Trophoblast cell (in vitro differentiated cells and primary cell): Measurements from ENCODE around the gene UBA1.

Source experiments
- DNase-seq, 2 donors: peaks; one replicate each; pipeline ENCODE4 v3.0.0-alpha.2; 2016
- H2AFZ ChIP-seq: 2 replicates; pipeline ENCODE4 v1.6.1; 2013; ENCODE audit warnings: low read length, moderate library complexity, mild to moderate bottlenecking; ENCODE audit not compliant: insufficient read depth, poor library complexity
- H2AK5ac ChIP-seq: 2 replicates; pipeline ENCODE4 v1.6.1; 2013; ENCODE audit warnings: mild to moderate bottlenecking, low read length
- H2BK120ac ChIP-seq: 2 replicates; pipeline ENCODE4 v1.6.1; 2013; ENCODE audit warnings: low read length, mild to moderate bottlenecking, moderate library complexity; ENCODE audit not compliant: insufficient read depth, poor library complexity
- H2BK12ac ChIP-seq: 2 replicates; pipeline ENCODE4 v1.6.1; 2013; ENCODE audit warnings: mild to moderate bottlenecking, low read length, moderate library complexity
- H2BK5ac ChIP-seq: 2 replicates; pipeline ENCODE4 v1.6.1; 2013; ENCODE audit warnings: low read length, low read depth, moderate library complexity, mild to moderate bottlenecking; ENCODE audit not compliant: poor library complexity
- H3K14ac ChIP-seq: 2 replicates; pipeline ENCODE4 v1.6.1; 2013; ENCODE audit warnings: mild to moderate bottlenecking, low read length
- H3K18ac ChIP-seq: 2 replicates; pipeline ENCODE4 v1.6.1; 2013; ENCODE audit warnings: mild to moderate bottlenecking, low read length
- H3K23ac ChIP-seq: 2 replicates; pipeline ENCODE4 v1.6.1; 2013; ENCODE audit warnings: low read length
- H3K27ac ChIP-seq: 2 replicates; pipeline ENCODE4 v1.5.1; 2013; ENCODE audit warnings: low read depth, mild to moderate bottlenecking, inconsistent platforms, low read length, moderate library complexity
- H3K27me3 ChIP-seq: 2 replicates; pipeline ENCODE4 v1.6.1; 2013; ENCODE audit warnings: inconsistent platforms, mild to moderate bottlenecking, low read length, moderate library complexity; ENCODE audit not compliant: insufficient read depth
- H3K36me3 ChIP-seq, 2 experiments: 1 replicate in 1 of 2; 2 replicates in 1 of 2; pipeline ENCODE4 v1.6.1; 2013; ENCODE audit warnings: low read length in 2 of 2, mild to moderate bottlenecking in 2 of 2, moderate library complexity in 1 of 2; ENCODE audit not compliant: insufficient read depth in 2 of 2, control insufficient read depth in 1 of 2
- H3K4ac ChIP-seq: 2 replicates; pipeline ENCODE4 v1.6.1; 2013; ENCODE audit warnings: low read depth, mild to moderate bottlenecking, low read length, moderate library complexity
- H3K4me1 ChIP-seq, 2 experiments: 1 replicate in 1 of 2; 2 replicates in 1 of 2; pipeline ENCODE4 v1.6.1; 2013; ENCODE audit warnings: low read length in 2 of 2, mild to moderate bottlenecking in 2 of 2, moderate library complexity in 1 of 2; ENCODE audit not compliant: insufficient read depth in 2 of 2, control insufficient read depth in 1 of 2
- H3K4me2 ChIP-seq: 2 replicates; pipeline ENCODE4 v1.6.1; 2013; ENCODE audit warnings: inconsistent platforms, mild to moderate bottlenecking, low read length, moderate library complexity
- H3K4me3 ChIP-seq: 2 replicates; pipeline ENCODE4 v1.5.1; 2013; ENCODE audit warnings: mild to moderate bottlenecking, low read depth, low read length, inconsistent platforms
- H3K79me1 ChIP-seq: one replicate; pipeline ENCODE4 v1.6.1; 2013; ENCODE audit warnings: low read length
- H3K79me2 ChIP-seq: 2 replicates; pipeline ENCODE4 v1.6.1; 2013; ENCODE audit warnings: low read length, mild to moderate bottlenecking; ENCODE audit not compliant: control insufficient read depth, insufficient read depth, poor library complexity
- H3K9ac ChIP-seq: 2 replicates; pipeline ENCODE4 v1.6.1; 2013; ENCODE audit warnings: mild to moderate bottlenecking, low read length
- H3K9me3 ChIP-seq: 2 replicates; pipeline ENCODE4 v1.6.1; 2013; ENCODE audit warnings: low read depth, mild to moderate bottlenecking, control low read depth, inconsistent platforms, low read length; ENCODE audit not compliant: insufficient read depth
- H4K12ac ChIP-seq: 2 replicates; pipeline ENCODE4 v1.6.1; 2013; ENCODE audit warnings: low read depth, mild to moderate bottlenecking, low read length, moderate library complexity
- H4K8ac ChIP-seq: 2 replicates; pipeline ENCODE4 v1.6.1; 2013; ENCODE audit warnings: low read depth, mild to moderate bottlenecking, low read length, moderate library complexity
- H4K91ac ChIP-seq: one replicate; pipeline ENCODE4 v1.6.1; 2013; ENCODE audit warnings: low read depth, mild to moderate bottlenecking, low read length, moderate library complexity
- WGBS: extraction: QIAGEN DNeasy Blood & Tissue Kit; methylation state at CpG from one replicate; pipeline ENCODE4 v1.1.7; 2013; ENCODE audit warnings: missing lambda C conversion rate; ENCODE audit not compliant: insufficient read length, insufficient coverage; ENCODE audit errors: extremely low coverage; 5-methylcytosine and 5-hydroxymethylcytosine counted together

UBA1 gene

GRCh38 chrX:47240619-47241018 lies 47.0 kb downstream of the UBA1 start:
- H3K36me3 ChIP-seq, result peaks cover 49 to 55% of the 10 kb centered on the region in 2 experiments
- no peaks in the 10 kb centered on the region for H3K4me1 ChIP-seq
- WGBS, result no CpG with 5 or more reads among the region's 7 CpGs
- no peaks in the 10 kb centered on the region for H3K9me3 ChIP-seq
- no peak overlapping the region for H2AFZ ChIP-seq
- H3K4ac ChIP-seq, result no peak overlapping the region
- no peak overlapping the region for H3K9ac ChIP-seq
- DNase-seq, result no peak
- H4K8ac ChIP-seq, result no peak overlapping the region
- H3K27me3 ChIP-seq, result no peaks in the 10 kb centered on the region
- no peak overlapping the region for H4K12ac ChIP-seq
- H3K27ac ChIP-seq, result no peak overlapping the region
- no peaks in the 10 kb centered on the region for H3K79me2 ChIP-seq
- no peak overlapping the region for H3K23ac ChIP-seq
- H3K14ac ChIP-seq, result no peak overlapping the region
- no peak overlapping the region for H3K4me2 ChIP-seq
- no peak overlapping the region for H2BK120ac ChIP-seq
- no peak overlapping the region for H3K4me3 ChIP-seq
- H2AK5ac ChIP-seq, result no peak overlapping the region
- no peak overlapping the region for H3K18ac ChIP-seq
- no peaks in the 10 kb centered on the region for H3K79me1 ChIP-seq
- no peak overlapping the region for H2BK5ac ChIP-seq
- H4K91ac ChIP-seq, result no peak overlapping the region
- no peak overlapping the region for H2BK12ac ChIP-seq

- H3K23ac ChIP-seq, result no peak overlapping the region
- peaks cover 49 to 60% of the 10 kb centered on the region in 2 experiments for H3K36me3 ChIP-seq
- no peaks in the 10 kb centered on the region for H3K4me1 ChIP-seq
- no peak overlapping the region for H3K14ac ChIP-seq
- H4K8ac ChIP-seq, result no peak overlapping the region
- no peaks in the 10 kb centered on the region for H3K27me3 ChIP-seq
- H3K9me3 ChIP-seq, result no peaks in the 10 kb centered on the region
- H2AFZ ChIP-seq, result no peak overlapping the region
- H3K79me2 ChIP-seq, result no peaks in the 10 kb centered on the region
- no peak overlapping the region for H2AK5ac ChIP-seq
- H4K91ac ChIP-seq, result no peak overlapping the region
- no peak overlapping the region for H4K12ac ChIP-seq
- H3K4me3 ChIP-seq, result no peak overlapping the region
- no peak overlapping the region for H2BK12ac ChIP-seq
- H3K9ac ChIP-seq, result no peak overlapping the region
- no CpG with 5 or more reads among the region's 18 CpGs for WGBS
- no peak overlapping the region for H3K4ac ChIP-seq
- no peaks in the 10 kb centered on the region for H3K79me1 ChIP-seq
- no peak overlapping the region for H2BK5ac ChIP-seq
- H3K4me2 ChIP-seq, result no peak overlapping the region
- no peak overlapping the region for H2BK120ac ChIP-seq
- no peak overlapping the region for H3K18ac ChIP-seq
- H3K27ac ChIP-seq, result no peak overlapping the region
- DNase-seq, result no peak
Measured at GRCh38 chrX:47241201-47242011, 47.8 kb downstream of the UBA1 start.

GRCh38 chrX:47242321-47242720 lies 48.7 kb downstream of the UBA1 start:
- Histone ChIP-seq H3K79me2 (no peaks in the 10 kb centered on the region), H3K9ac (no peak overlapping the region), H3K27ac (no peak overlapping the region), H3K4ac (no peak overlapping the region), H3K4me2 (no peak overlapping the region), H3K79me1 (no peaks in the 10 kb centered on the region), H3K4me3 (no peak overlapping the region), H3K9me3 (no peaks in the 10 kb centered on the region), H3K23ac (no peak overlapping the region), H2AK5ac (no peak overlapping the region), H4K12ac (no peak overlapping the region), H3K4me1 (no peaks in the 10 kb centered on the region), H4K91ac (no peak overlapping the region), H3K27me3 (no peaks in the 10 kb centered on the region), H4K8ac (no peak overlapping the region), H2AFZ (no peak overlapping the region), H3K36me3 (peaks cover 54 to 64% of the 10 kb centered on the region in 2 experiments), H2BK5ac (no peak overlapping the region), H2BK12ac (no peak overlapping the region), H3K18ac (no peak overlapping the region), H2BK120ac (no peak overlapping the region), H3K14ac (no peak overlapping the region)
- DNase-seq, result no peak
- WGBS, result no CpG with 5 or more reads among the region's 10 CpGs

GRCh38 chrX:47243351-47243750 lies 49.7 kb downstream of the UBA1 start:
- H4K12ac ChIP-seq, result no peak overlapping the region

More at GRCh38 chrX:47243351-47243750, 49.7 kb downstream of the UBA1 start:
- no peak overlapping the region for H2AFZ ChIP-seq
- H4K8ac ChIP-seq, result no peak overlapping the region
- no peak overlapping the region for H3K23ac ChIP-seq
- H3K4me2 ChIP-seq, result no peak overlapping the region
- H3K9me3 ChIP-seq, result no peaks in the 10 kb centered on the region
- no peak overlapping the region for H3K4me3 ChIP-seq
- H2AK5ac ChIP-seq, result no peak overlapping the region
- H2BK12ac ChIP-seq, result no peak overlapping the region
- no peaks in the 10 kb centered on the region for H3K27me3 ChIP-seq
- no peak overlapping the region for H3K4ac ChIP-seq
- H3K18ac ChIP-seq, result no peak overlapping the region
- no peak overlapping the region for H4K91ac ChIP-seq
- H2BK120ac ChIP-seq, result no peak overlapping the region
- H3K79me1 ChIP-seq, result no peaks in the 10 kb centered on the region
- H2BK5ac ChIP-seq, result no peak overlapping the region
- WGBS, result no CpG with 5 or more reads among the region's 14 CpGs
- DNase-seq, result no peak
- no peaks in the 10 kb centered on the region for H3K79me2 ChIP-seq
- no peak overlapping the region for H3K9ac ChIP-seq
- H3K36me3 ChIP-seq, result peaks cover 61 to 71% of the 10 kb centered on the region in 2 experiments
- no peaks in the 10 kb centered on the region for H3K4me1 ChIP-seq
- H3K14ac ChIP-seq, result no peak overlapping the region
- no peak overlapping the region for H3K27ac ChIP-seq
